ENCODE data around the gene NOM1. TPM values are rescaled to one million over a fixed set of nuclear protein-coding genes. Genes with fewer than 3 reads are reported as not detected.
A peak's percentile ranks its signal among the peaks of the same experiment; 100 is the strongest.

NOM1 gene
- total RNA-seq, 2 donors from 2014 or later, result 18.4 to 40.6 TPM

GRCh38 chr7:156940421-156941122 is 8.9 kb upstream of the NOM1 start:
- no peaks in the 10 kb centered on the region for H3K4me1 ChIP-seq (ENCODE audit: control insufficient read depth in 1 of 2, low read depth in 2 of 2)
- no peak for DNase-seq (ENCODE audit: low spot score)
- no peaks in the 10 kb centered on the region for H3K9me3 ChIP-seq
- no peak overlapping the region for H3K4me3 ChIP-seq
- H3K36me3 ChIP-seq, result no peaks in the 10 kb centered on the region
- no peak overlapping the region for H3K27ac ChIP-seq
- ATAC-seq (ENCODE audit: insufficient number of reproducible peaks, low FRiP score, low read depth), result no peak
- TF ChIP-seq CTCF (IDR thresholded peaks at IDR 0.05), result no peak
- H3K27me3 ChIP-seq (replicated peaks; ENCODE audit: insufficient read depth), result no peaks in the 10 kb centered on the region

- H3K36me3 ChIP-seq, result no peaks in the 10 kb centered on the region
- H3K9me3 ChIP-seq, result no peaks in the 10 kb centered on the region
- H3K27ac ChIP-seq, result no peak overlapping the region
- TF ChIP-seq CTCF (IDR thresholded peaks at IDR 0.05), result no peak
- DNase-seq (ENCODE audit: low spot score) (no peak), ATAC-seq (ENCODE audit: insufficient number of reproducible peaks, low FRiP score, low read depth) (no peak)
- H3K27me3 ChIP-seq (replicated peaks; ENCODE audit: insufficient read depth), result no peaks in the 10 kb centered on the region
- no peak overlapping the region for H3K4me3 ChIP-seq
- no peaks in the 10 kb centered on the region for H3K4me1 ChIP-seq (ENCODE audit: control insufficient read depth in 1 of 2, low read depth in 2 of 2)
Measured at GRCh38 chr7:156941393-156942182, 7.9 kb upstream of the NOM1 start.

- Histone ChIP-seq H3K9me3 (no peaks in the 10 kb centered on the region), H3K4me3 (peak overlapping the region; percentile 35), H3K4me1 (ENCODE audit: control insufficient read depth in 1 of 2, low read depth in 2 of 2) (no peaks in the 10 kb centered on the region), H3K27ac (no peak overlapping the region), H3K36me3 (no peaks in the 10 kb centered on the region), H3K27me3 (replicated peaks; ENCODE audit: insufficient read depth) (no peaks in the 10 kb centered on the region)
- TF ChIP-seq CTCF (IDR thresholded peaks at IDR 0.05), result no peak
- DNase-seq (ENCODE audit: low spot score) (no peak), ATAC-seq (ENCODE audit: insufficient number of reproducible peaks, low FRiP score, low read depth) (no peak)
Measured at GRCh38 chr7:156942708-156943090, 6.8 kb upstream of the NOM1 start.

- Histone ChIP-seq H3K4me3 (peak overlapping the region; percentile 35), H3K27ac (no peak overlapping the region), H3K36me3 (no peaks in the 10 kb centered on the region), H3K4me1 (ENCODE audit: control insufficient read depth in 1 of 2, low read depth in 2 of 2) (no peaks in the 10 kb centered on the region), H3K27me3 (replicated peaks; ENCODE audit: insufficient read depth) (no peaks in the 10 kb centered on the region), H3K9me3 (no peaks in the 10 kb centered on the region)
- ATAC-seq (ENCODE audit: insufficient number of reproducible peaks, low FRiP score, low read depth), result no peak
- no peak for DNase-seq (ENCODE audit: low spot score)
- no peak for TF ChIP-seq CTCF (IDR thresholded peaks at IDR 0.05)
Measured at GRCh38 chr7:156943091-156944041, 6.1 kb upstream of the NOM1 start.

GRCh38 chr7:156944876-156945275 is 4.6 kb upstream of the NOM1 start:
- no peak for DNase-seq (ENCODE audit: low spot score)
- Histone ChIP-seq H3K27ac (no peak overlapping the region), H3K9me3 (no peaks in the 10 kb centered on the region), H3K4me3 (no peak overlapping the region), H3K36me3 (no peaks in the 10 kb centered on the region), H3K27me3 (replicated peaks; ENCODE audit: insufficient read depth) (no peaks in the 10 kb centered on the region), H3K4me1 (ENCODE audit: control insufficient read depth in 1 of 2, low read depth in 2 of 2) (peaks cover 0 to 7% of the 10 kb centered on the region in 2 donors)
- no peak for TF ChIP-seq CTCF (IDR thresholded peaks at IDR 0.05)
- no peak for ATAC-seq (ENCODE audit: insufficient number of reproducible peaks, low FRiP score, low read depth)

All from thoracic aorta (tissue), 2 donors.